ENCODE results near the gene STK4.

Gene STK4

DNA sequence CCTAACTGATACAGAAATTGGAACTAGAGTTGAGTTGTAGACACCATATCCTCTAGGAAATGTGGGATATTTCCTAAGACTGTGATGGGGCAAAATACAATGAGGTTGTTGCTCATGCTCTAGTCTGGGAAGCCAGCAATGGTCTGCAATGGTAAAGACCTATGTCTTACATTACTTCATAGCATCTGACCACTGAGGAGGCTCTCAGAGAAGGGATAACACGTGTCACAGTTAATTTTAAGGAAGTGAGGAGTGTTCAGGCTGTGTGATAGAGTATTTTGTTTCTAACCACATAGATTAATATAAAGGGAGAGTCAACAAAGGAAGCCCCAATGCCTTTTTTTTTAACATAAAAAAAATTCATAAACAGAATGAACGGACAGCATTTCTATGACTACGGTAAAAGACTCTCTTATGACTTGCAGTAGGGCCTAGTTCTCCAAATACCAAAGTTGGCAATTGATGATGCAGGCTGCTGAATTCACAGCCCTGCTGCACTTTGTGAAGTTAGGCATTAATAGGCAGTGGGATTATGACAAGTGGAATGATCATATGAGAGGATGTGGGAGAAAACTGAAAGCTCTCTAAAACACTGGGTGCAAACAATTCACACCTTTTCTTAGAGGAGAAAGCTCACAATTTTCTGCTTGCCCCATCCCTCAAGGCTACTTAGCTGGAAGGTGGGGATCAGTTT, 120.9 kb downstream of the STK4 start:
- no peak overlapping the region for H3K4me3 Mint-ChIP-seq
- H3K27me3 Mint-ChIP-seq, result no peaks in the 10 kb centered on the region
- H3K27ac Mint-ChIP-seq, result peak overlapping the region; percentile 54
- H3K4me1 Mint-ChIP-seq, result peaks cover 39% of the 10 kb centered on the region
- peaks cover 76% of the 10 kb centered on the region for H3K36me3 Mint-ChIP-seq
- no peaks in the 10 kb centered on the region for H3K9me3 Mint-ChIP-seq
- ATAC-seq, result no peak

DNA sequence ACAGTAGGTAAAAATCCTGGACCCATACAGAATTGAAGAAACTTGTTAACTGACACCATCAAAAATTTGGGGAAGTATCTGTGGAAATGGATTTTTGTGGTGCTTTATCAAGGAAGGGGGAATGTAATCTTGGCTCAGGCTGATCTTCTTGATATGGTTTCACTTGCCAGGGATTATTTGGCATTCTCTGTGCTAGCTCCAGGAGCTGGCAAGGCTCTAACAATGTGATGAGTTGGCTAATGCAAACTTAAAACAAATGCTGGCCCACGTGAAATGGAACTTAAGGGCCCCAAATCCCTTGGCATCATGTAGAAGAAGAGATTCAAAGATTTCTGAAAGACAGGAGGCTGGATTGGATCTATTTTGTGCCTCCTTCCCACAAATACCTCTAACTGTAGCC, 121.5 kb downstream of the STK4 start:
- H3K36me3 Mint-ChIP-seq, result peaks cover 71% of the 10 kb centered on the region
- H3K4me3 Mint-ChIP-seq, result no peak overlapping the region

DNA sequence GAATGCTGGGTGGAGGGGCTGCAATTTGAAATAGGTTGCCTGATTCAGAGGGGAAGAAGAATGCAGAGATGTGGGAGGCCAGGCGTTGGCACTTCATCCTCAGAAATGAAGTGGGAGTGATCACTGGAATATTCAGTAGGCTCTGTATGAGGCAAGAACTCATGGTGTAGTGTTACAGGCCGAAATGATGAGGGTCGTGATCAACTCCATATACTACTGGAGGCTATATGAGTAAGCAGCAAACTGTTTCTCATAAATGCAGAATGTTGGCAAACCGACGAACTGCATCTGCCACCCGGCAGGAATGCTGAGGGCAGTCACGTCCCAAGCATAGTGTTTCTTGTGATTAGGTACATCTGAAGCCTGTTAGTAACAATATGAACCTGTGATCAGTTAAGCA, 121.9 kb downstream of the STK4 start:
- ATAC-seq, result no peak
- peaks cover 34% of the 10 kb centered on the region for H3K4me1 Mint-ChIP-seq
- H3K4me3 Mint-ChIP-seq, result no peak overlapping the region
- H3K27me3 Mint-ChIP-seq, result no peaks in the 10 kb centered on the region
- H3K9me3 Mint-ChIP-seq, result no peaks in the 10 kb centered on the region
- H3K27ac Mint-ChIP-seq, result no peak overlapping the region
- H3K36me3 Mint-ChIP-seq, result peaks cover 66% of the 10 kb centered on the region

More for the DNA sequence above, 121.5 kb downstream of the STK4 start:
- H3K4me1 Mint-ChIP-seq, result peaks cover 36% of the 10 kb centered on the region
- peak overlapping the region; percentile 54 for H3K27ac Mint-ChIP-seq
- no peak for ATAC-seq
- H3K27me3 Mint-ChIP-seq, result no peaks in the 10 kb centered on the region
- no peaks in the 10 kb centered on the region for H3K9me3 Mint-ChIP-seq

DNA sequence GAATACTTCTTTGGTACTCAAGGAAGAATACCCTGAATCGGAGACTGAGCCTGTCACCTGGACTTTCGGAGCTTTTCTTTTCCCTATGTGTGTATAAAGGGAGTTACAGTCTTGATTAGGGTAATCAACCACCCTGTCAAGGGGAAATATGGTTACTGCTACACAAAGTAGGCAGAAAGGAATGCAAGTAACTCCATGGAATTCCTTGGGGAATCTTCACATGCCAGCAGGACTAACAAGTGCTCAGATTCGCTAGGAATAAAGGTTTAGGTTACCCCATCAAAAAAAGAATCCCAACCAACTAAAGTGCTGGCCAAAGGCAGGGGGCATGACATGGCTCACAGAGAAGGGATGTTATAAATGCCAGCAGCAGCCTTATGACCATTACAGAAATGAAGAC, 124.2 kb downstream of the STK4 start:
- no peak overlapping the region for H3K27ac Mint-ChIP-seq
- no peaks in the 10 kb centered on the region for H3K27me3 Mint-ChIP-seq
- no peaks in the 10 kb centered on the region for H3K9me3 Mint-ChIP-seq
- H3K4me1 Mint-ChIP-seq, result peaks cover 21% of the 10 kb centered on the region
- no peak overlapping the region for H3K4me3 Mint-ChIP-seq
- no peak for ATAC-seq
- peaks cover 48% of the 10 kb centered on the region for H3K36me3 Mint-ChIP-seq

DNA sequence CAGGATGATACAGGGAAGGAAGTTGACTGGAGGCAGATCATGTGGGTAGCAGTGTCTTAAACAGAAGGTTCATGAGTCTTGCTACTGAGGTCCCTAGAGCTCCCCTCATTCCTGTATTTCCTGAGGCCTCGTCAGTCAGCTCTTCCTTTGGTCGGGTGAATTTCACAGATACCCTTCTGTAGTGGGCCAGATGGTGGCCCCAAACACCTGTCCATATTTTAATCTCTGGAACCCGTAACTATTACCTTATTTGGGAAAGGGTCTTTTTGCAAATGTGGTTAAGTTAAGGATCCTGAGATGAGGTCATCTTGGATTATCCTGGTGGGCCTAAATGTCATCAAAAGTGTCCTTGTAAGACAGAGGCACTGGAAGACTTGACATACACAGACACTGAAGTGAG, 125.1 kb downstream of the STK4 start:
- Mint-ChIP-seq H3K4me3 (no peak overlapping the region), H3K27me3 (peaks cover under 1% of the 10 kb centered on the region), H3K4me1 (peaks cover 13% of the 10 kb centered on the region), H3K27ac (no peak overlapping the region), H3K36me3 (peaks cover 39% of the 10 kb centered on the region), H3K9me3 (no peaks in the 10 kb centered on the region)
- ATAC-seq, result no peak

DNA sequence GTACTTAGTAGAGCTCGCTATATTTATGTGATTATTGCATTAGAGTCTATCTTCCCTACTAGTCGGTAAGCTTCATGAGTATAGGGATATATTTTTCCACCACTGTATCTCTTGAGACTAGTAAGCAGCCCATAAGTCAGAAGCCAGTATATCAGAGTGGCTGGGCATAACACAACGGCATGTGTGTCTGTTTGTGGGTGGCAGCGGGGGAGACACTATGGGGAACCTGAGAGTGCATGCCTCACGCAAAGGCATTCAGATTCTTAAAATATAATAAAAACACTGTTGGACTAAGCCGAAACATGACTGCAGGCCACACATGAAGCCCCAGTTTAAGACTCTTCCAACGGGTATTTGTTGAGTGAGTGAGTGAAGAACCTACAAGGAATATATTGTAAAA, 126.6 kb downstream of the STK4 start:
- ATAC-seq, result no peak
- H3K4me3 Mint-ChIP-seq, result no peak overlapping the region
- no peaks in the 10 kb centered on the region for H3K9me3 Mint-ChIP-seq
- H3K27me3 Mint-ChIP-seq, result peaks cover 16% of the 10 kb centered on the region
- H3K27ac Mint-ChIP-seq, result no peak overlapping the region
- peaks cover 4% of the 10 kb centered on the region for H3K4me1 Mint-ChIP-seq
- H3K36me3 Mint-ChIP-seq, result peaks cover 24% of the 10 kb centered on the region

DNA sequence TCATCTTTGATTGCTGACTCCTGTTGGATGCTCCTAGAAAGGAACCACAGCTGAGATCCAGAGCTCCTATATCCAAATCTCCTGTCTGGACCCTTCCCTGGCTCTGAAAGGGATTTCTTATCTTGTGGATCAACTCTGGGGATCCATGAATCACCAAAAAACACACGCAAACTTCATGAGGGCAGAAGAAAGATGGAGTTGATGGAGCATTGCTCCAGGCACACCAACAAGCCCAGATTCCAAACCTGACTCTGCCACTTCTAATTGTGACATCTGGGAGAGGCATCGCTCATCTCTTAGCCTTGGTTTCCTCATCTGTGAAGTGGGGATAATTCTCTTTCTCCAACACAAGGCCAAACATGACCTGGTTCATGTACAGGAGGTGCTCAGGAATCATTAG, 127.9 kb downstream of the STK4 start:
- no peak for ATAC-seq
- no peak overlapping the region for H3K27ac Mint-ChIP-seq
- no peaks in the 10 kb centered on the region for H3K9me3 Mint-ChIP-seq
- H3K4me1 Mint-ChIP-seq, result peaks cover 4% of the 10 kb centered on the region
- peaks cover 21% of the 10 kb centered on the region for H3K27me3 Mint-ChIP-seq
- H3K36me3 Mint-ChIP-seq, result peaks cover 17% of the 10 kb centered on the region
- H3K4me3 Mint-ChIP-seq, result no peak overlapping the region

DNA sequence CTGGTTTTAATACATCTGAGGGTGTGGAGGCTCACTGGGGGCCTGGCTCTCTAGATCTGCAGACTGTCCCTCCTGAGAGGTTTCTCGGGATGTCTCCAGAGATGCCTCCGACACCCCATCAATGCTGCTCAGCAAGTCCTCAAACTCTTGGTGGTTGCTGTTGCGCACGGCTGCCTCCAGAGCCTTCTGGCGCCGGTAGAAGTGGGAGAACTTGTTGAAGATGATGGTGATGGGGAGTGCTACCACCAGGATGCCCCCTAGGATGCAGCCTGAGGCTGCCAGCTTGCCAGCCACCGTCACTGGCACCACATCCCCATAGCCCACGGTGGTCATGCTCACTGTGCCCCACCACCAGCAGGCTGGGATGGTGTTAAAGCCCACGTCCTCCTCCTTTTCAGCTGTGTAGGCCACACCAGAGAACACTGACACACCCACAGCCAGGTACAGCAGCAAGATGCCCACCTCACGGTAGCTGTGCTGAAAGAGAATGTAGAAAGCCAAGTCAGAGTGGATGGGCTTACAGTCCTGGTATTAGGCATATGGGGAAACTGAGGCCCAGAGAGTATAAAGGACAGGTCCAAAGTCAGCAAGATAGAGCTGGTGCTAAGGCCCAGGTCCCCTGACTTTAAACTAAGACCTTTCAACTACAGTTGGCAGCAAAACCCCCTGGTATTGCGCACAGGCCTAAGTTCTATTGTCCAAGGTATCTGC, 128.7 kb downstream of the STK4 start:
- H3K9me3 Mint-ChIP-seq, result no peaks in the 10 kb centered on the region
- H3K27me3 Mint-ChIP-seq, result peaks cover 29% of the 10 kb centered on the region
- H3K4me3 Mint-ChIP-seq, result no peak overlapping the region
- no peak for ATAC-seq
- peaks cover 4% of the 10 kb centered on the region for H3K4me1 Mint-ChIP-seq
- H3K36me3 Mint-ChIP-seq, result peaks cover 14% of the 10 kb centered on the region
- H3K27ac Mint-ChIP-seq, result no peak overlapping the region

DNA sequence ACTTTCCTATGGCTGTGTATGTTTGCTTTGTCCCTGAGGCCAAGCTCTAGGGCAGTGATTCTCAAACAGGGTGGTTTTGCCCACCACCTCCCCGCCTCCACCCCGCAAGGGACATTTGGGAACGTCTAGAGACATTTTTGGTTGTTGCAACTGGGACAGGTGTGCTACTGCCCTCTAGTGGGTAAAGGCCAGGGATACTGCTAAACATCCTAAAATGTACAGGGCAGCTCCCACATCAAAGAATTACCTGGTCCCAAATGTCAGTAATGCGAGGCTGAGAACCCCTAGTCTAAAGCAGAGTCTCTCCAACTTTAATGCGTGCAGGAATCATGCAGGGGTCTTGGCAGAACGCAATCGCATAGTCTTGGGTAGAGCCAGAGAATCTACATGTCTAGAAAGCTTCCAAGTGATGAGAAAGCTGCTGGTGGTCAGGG, 129.5 kb downstream of the STK4 start:
- Mint-ChIP-seq H3K27me3 (peaks cover 37% of the 10 kb centered on the region), H3K4me3 (no peak overlapping the region), H3K9me3 (no peaks in the 10 kb centered on the region), H3K36me3 (peaks cover 6% of the 10 kb centered on the region), H3K4me1 (peaks cover 11% of the 10 kb centered on the region), H3K27ac (no peak overlapping the region)
- no peak for ATAC-seq

DNA sequence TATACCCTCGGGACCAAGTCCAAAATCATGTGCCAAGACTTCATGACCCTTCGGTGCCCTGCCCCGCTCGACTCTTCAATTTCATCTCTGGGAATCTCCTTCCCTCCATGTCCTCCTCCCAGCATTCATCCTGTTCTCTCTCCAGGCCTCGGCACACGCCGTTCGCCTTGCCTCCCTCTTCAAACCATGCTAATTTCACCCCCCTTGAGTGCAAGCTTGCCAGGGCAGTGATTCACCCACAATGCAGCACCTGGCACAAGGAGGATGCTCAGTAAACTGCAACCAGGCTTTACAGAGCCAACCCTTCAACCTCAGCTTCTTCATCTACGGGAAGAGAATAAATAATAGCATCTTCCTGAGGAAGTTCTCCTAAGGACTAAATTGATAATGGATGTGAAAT, 130.5 kb downstream of the STK4 start:
- H3K4me3 Mint-ChIP-seq, result no peak overlapping the region
- H3K9me3 Mint-ChIP-seq, result no peaks in the 10 kb centered on the region
- no peak overlapping the region for H3K27ac Mint-ChIP-seq
- no peaks in the 10 kb centered on the region for H3K36me3 Mint-ChIP-seq
- H3K27me3 Mint-ChIP-seq, result peaks cover 44% of the 10 kb centered on the region
- H3K4me1 Mint-ChIP-seq, result peaks cover 15% of the 10 kb centered on the region
- no peak for ATAC-seq

DNA sequence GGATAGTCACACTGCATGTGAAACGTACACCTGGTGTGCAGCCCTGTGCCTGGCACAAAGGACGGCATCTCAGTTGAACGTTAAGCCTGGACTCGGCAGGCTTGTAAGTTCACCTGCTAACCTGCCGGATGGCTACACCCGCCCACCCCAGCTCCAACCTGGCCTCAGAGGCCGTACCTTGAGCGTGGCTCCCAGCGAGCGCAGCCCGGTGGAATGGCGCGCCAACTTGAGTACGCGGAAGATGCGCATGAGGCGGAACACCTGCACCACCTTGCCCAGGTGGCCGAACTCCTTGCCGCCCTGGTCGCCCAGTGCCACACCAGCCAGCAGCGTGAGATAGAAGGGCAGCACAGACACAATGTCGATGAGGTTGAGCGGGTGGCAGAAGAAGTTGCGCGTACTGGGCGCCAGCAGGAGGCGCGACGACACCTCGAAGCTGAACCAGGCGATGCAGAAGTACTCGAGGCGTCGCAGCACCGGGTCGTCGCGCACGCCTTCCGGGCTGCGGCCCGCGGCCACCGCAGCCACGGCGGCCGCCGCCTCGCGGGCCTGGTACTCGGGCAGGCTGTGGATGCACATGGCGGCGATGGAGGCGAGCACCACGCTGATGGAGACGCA, 131.3 kb downstream of the STK4 start:
- H3K4me3 Mint-ChIP-seq, result peak overlapping the region; percentile 64
- peaks cover 44% of the 10 kb centered on the region for H3K27me3 Mint-ChIP-seq
- H3K36me3 Mint-ChIP-seq, result no peaks in the 10 kb centered on the region
- no peak for ATAC-seq
- no peak overlapping the region for H3K27ac Mint-ChIP-seq
- peaks cover 15% of the 10 kb centered on the region for H3K4me1 Mint-ChIP-seq
- H3K9me3 Mint-ChIP-seq, result no peaks in the 10 kb centered on the region

DNA sequence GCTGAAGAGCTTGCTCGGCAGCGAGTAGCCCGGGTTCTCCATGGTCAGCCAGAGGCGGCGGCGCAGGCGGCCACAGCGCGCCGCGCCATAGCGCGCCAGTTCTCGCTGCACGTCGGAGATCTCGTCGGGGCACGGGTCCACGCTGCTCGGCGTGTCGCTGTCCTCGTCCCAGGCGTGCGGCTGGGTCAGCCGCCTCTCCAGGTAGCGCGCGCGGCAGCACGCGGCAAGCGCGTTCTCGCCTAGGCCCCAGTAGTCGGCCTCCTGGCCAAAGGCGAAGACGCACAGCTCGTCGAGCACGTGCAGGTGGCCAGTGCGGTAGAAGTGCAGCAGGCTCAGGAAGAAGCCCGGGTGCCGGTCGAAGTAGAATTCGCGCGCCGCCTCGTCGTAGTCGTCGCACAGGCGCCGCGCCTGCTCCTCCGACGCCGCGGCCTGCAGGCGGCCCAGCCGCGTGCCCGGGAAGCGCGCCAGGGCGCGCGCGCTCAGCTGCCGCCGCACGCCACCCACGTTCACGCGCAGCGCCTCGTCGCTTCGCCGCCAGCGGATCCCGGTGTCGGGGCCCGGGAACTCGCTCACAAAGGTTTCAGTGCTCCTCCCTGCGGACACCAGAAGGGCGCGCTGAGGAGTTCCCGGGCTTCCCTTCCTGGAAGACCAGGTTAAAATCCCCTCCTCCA, 131.9 kb downstream of the STK4 start:
- no peaks in the 10 kb centered on the region for H3K36me3 Mint-ChIP-seq
- H3K27ac Mint-ChIP-seq, result no peak overlapping the region
- H3K9me3 Mint-ChIP-seq, result no peaks in the 10 kb centered on the region
- H3K4me1 Mint-ChIP-seq, result peaks cover 15% of the 10 kb centered on the region
- no peak overlapping the region for H3K4me3 Mint-ChIP-seq
- no peak for ATAC-seq
- peaks cover 44% of the 10 kb centered on the region for H3K27me3 Mint-ChIP-seq

DNA sequence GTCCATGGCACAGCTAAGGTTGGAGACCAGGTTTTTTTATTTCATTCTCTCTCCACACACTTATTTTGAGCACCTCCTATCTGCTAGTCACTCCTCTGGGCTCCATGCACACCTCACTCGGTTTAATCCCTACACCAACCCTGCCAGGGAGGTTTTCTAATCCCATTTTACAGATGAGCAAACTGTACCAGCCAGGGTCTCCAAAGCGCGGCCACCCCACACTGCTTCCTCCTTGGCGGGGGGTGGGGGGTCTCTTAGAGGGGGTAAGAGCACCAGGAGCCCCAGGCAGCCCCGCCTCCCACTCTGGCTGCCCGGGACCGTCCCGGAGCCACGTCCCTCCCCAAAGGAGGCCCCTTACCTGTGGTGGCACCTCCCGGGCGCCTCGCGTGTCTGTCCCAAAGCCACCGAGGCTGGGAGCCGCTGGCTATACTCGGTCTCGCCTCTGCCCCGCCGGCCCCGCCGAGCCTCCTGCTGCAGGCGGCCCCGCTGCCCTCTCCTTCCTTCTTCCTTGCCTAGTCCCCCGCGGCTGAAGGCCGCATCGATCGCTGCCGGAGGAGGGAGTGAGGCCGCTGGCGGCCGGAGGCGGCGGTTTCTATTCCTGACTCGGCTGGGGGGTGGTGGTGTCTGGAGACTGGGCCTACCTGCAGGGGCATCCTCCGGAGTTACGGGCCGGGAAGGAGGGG, 134.4 kb downstream of the STK4 start, which contains the start of gene KCNS1:
TSS of gene KCNS1 (minus strand) at position 565 of the 683 bp plus-strand sequence. CDS start 1,891 bp downstream, outside the sequence.
- Mint-ChIP-seq H3K9me3 (no peaks in the 10 kb centered on the region), H3K27ac (no peak within 1 kb of the TSS), H3K4me3 (peak within 1 kb of the TSS; percentile 12), H3K4me1 (peaks cover 15% of the 10 kb centered on the region), H3K36me3 (no peaks in the 10 kb centered on the region), H3K27me3 (peaks cover 52% of the 10 kb centered on the region)
- ATAC-seq, result peak; percentile 37

DNA sequence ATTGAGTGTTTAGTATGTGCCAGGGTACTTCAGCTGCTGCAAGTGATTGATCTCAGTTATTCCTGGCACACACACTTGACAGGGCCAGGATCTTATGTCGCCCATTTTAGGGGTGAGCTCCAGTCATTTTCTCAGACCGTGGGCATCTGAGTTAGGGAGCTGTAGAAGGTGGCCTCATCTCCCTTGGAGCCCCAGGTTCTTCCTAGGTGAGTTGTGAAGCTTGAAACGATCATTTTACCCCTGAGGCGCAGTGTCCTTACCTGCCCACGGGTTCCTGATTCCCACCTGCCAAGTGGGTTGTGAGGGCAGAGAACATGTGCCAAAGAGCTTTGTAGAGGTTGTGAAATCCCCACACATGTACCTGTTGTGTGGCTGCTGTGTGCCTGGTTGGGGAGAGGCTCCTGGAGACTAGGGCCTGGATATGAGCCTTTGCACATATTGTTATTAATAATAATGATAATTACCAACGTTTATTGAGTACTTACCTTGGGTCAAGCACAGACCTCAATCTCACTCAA, 135.1 kb downstream of the STK4 start:
- Mint-ChIP-seq H3K36me3 (no peaks in the 10 kb centered on the region), H3K27me3 (peaks cover 52% of the 10 kb centered on the region), H3K27ac (no peak overlapping the region), H3K4me3 (no peak overlapping the region), H3K4me1 (peaks cover 15% of the 10 kb centered on the region), H3K9me3 (no peaks in the 10 kb centered on the region)
- no peak for ATAC-seq

DNA sequence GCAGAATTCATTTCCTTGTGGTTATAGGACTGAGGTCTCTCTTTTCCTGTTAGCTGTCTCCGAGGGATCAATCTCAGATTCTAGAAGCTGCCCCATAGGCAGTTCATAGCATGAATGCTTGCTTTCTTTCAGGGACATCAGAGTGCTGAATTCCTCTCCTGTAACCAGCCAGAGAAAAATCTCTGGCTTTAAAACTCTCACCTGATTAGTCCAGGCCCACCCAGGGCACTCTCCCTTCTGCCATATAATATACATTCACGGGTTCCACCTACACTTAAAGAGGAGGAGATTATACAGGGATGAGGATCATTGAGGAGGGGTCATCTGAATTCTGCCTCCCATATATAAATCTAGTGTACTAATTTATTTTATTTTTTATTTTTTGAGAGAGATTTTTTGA, 136.8 kb downstream of the STK4 start:
- no peak overlapping the region for H3K4me3 Mint-ChIP-seq
- H3K4me1 Mint-ChIP-seq, result peaks cover 11% of the 10 kb centered on the region
- ATAC-seq, result no peak
- no peaks in the 10 kb centered on the region for H3K9me3 Mint-ChIP-seq
- H3K36me3 Mint-ChIP-seq, result no peaks in the 10 kb centered on the region
- peaks cover 47% of the 10 kb centered on the region for H3K27me3 Mint-ChIP-seq
- no peak overlapping the region for H3K27ac Mint-ChIP-seq

All from stimulated activated memory B cell treated with anti-CD40 and anti-IgM and Interleukin-4, amounts not matched to agents 10 μg/mL and 1 μg/mL and 100 μg/mL, for 72 hours (primary cell).